H1 (cell line): ENCODE measurements around the gene MACC1. TPM values are rescaled to one million over a fixed set of nuclear protein-coding genes. Genes with fewer than 3 reads are reported as not detected.

Source experiments
- CTCF ChIA-PET: fragments of 300-600 bp; sonication (Branson Sonifier 250); formaldehyde crosslinking; loops from one replicate; lab custom pipeline; 2021; ENCODE audit not compliant: partially characterized antibody; lab: Charles Lee
- POLR2A ChIA-PET: fragments of 300-600 bp; sonication (Branson Sonifier 250); formaldehyde crosslinking; loops from one replicate; lab custom pipeline; 2021; ENCODE audit warnings: inconsistent platforms; ENCODE audit not compliant: partially characterized antibody; lab: Charles Lee
- DNase-seq, 2 experiments: peaks; one replicate each; pipeline versions ENCODE4 v3.0.0 to v3.0.0-alpha.2; 2010 to 2022; ENCODE audit warnings: low spot score in 2 of 2, low read depth in 1 of 2, mixed read lengths in 1 of 2
- FAIRE-seq: peaks from 2 replicates; lab custom pipeline; 2011; peaks lifted over from hg19 to GRCh38; lab: Jason Lieb, UNC
- H2AFZ ChIP-seq: 2 replicates; pipeline ENCODE4 v1.8.1; 2012; ENCODE audit warnings: low read length, inconsistent platforms
- H2AK5ac ChIP-seq: 2 replicates; pipeline ENCODE4 v1.6.1; 2013; ENCODE audit warnings: low read depth, low read length
- H2BK120ac ChIP-seq: replicated peaks from 2 replicates; pipeline ENCODE3; 2013; ENCODE audit warnings: low read depth, low read length, inconsistent platforms
- H2BK12ac ChIP-seq: 2 replicates; pipeline ENCODE4 v1.6.1; 2013; ENCODE audit warnings: low read depth, low read length
- H2BK15ac ChIP-seq: 2 replicates; pipeline ENCODE4 v1.6.1; 2013; ENCODE audit warnings: low read length
- H2BK20ac ChIP-seq: 2 replicates; pipeline ENCODE4 v1.6.1; 2013; ENCODE audit warnings: low read length
- H2BK5ac ChIP-seq: 2 replicates; pipeline ENCODE4 v1.6.1; 2013; ENCODE audit warnings: low read depth, low read length
- H3K14ac ChIP-seq: 2 replicates; pipeline ENCODE4 v1.6.1; 2013; ENCODE audit warnings: inconsistent platforms; ENCODE audit not compliant: insufficient read length
- H3K18ac ChIP-seq: 2 replicates; pipeline ENCODE4 v1.6.1; 2013; ENCODE audit warnings: low read length; ENCODE audit errors: extremely low read depth
- H3K23ac ChIP-seq: 2 replicates; pipeline ENCODE4 v1.6.1; 2013; ENCODE audit warnings: inconsistent platforms; ENCODE audit not compliant: insufficient read length
- H3K23me2 ChIP-seq: 2 replicates; pipeline ENCODE4 v1.6.1; 2013; ENCODE audit warnings: low read depth, low read length
- H3K27ac ChIP-seq: 2 replicates; pipeline ENCODE4 v1.6.1; 2011; ENCODE audit warnings: low read depth, low read length, inconsistent platforms
- H3K27me3 ChIP-seq, 4 experiments: replicated peaks in 1 of 4; 1 replicate in 1 of 4; 2 replicates in 3 of 4; pipeline versions ENCODE4 v1.6.1 to v1.8.1; 2011 to 2013; ENCODE audit warnings: low read length in 3 of 4, mild to moderate bottlenecking in 3 of 4, inconsistent platforms in 2 of 4, mixed read lengths in 2 of 4, moderate library complexity in 1 of 4; ENCODE audit not compliant: control insufficient read depth in 3 of 4, insufficient read depth in 3 of 4; ENCODE audit errors: extremely low read depth in 1 of 4
- H3K36me3 ChIP-seq, 4 experiments: 2 replicates each; pipeline versions ENCODE4 v1.6.1 to v1.8.1; 2011 to 2013; ENCODE audit warnings: mild to moderate bottlenecking in 4 of 4, low read length in 3 of 4, moderate library complexity in 2 of 4, control low read depth in 1 of 4, inconsistent platforms in 1 of 4; ENCODE audit not compliant: insufficient read depth in 4 of 4, control insufficient read depth in 2 of 4
- H3K4ac ChIP-seq: replicated peaks from 2 replicates; pipeline ENCODE3; 2013; ENCODE audit warnings: low read length, low read depth, mixed read lengths, inconsistent platforms; ENCODE audit not compliant: insufficient read length
- H3K4me1 ChIP-seq, 4 experiments: replicated peaks in 1 of 4; 1 replicate in 1 of 4; 2 replicates in 3 of 4; pipeline versions ENCODE4 v1.6.1 to v1.8.1; 2011 to 2013; ENCODE audit warnings: low read length in 3 of 4, inconsistent platforms in 2 of 4, mixed read lengths in 1 of 4; ENCODE audit not compliant: insufficient read depth in 4 of 4, control insufficient read depth in 3 of 4
- H3K4me2 ChIP-seq, 2 experiments: 2 replicates each; pipeline versions ENCODE4 v1.6.1 to v1.8.1; 2011 to 2013; ENCODE audit warnings: low read depth in 2 of 2, low read length in 2 of 2, control low read depth in 1 of 2, inconsistent platforms in 1 of 2, mild to moderate bottlenecking in 1 of 2; ENCODE audit not compliant: insufficient read depth in 1 of 2
- H3K4me3 ChIP-seq, 4 experiments: fragments of 200-600, 300-600 bp in 1 of 4; sonication (generic), shearing (Covaris generic), sonication (Bioruptor Twin) in 1 of 4; 2 replicates each; pipeline versions ENCODE4 v1.5.1 to v1.8.1; 2011 to 2016; ENCODE audit warnings: low read length in 4 of 4, low read depth in 3 of 4, control low read depth in 2 of 4, inconsistent platforms in 2 of 4, mild to moderate bottlenecking in 2 of 4, mixed read lengths in 1 of 4, moderate library complexity in 1 of 4; ENCODE audit not compliant: insufficient read depth in 2 of 4; ENCODE audit errors: extremely low read depth in 1 of 4
- H3K56ac ChIP-seq: replicated peaks from 2 replicates; pipeline ENCODE3; 2013; ENCODE audit warnings: low read depth, mild to moderate bottlenecking, mixed read lengths, low read length, inconsistent platforms; ENCODE audit not compliant: insufficient read length
- H3K79me1 ChIP-seq: 2 replicates; pipeline ENCODE4 v1.6.1; 2013; ENCODE audit warnings: low read depth, low read length, control low read depth
- H3K79me2 ChIP-seq, 2 experiments: 2 replicates each; pipeline versions ENCODE4 v1.6.1 to v1.8.1; 2012 to 2013; ENCODE audit warnings: low read length in 2 of 2, mild to moderate bottlenecking in 2 of 2, inconsistent platforms in 1 of 2; ENCODE audit not compliant: insufficient read depth in 2 of 2, control insufficient read depth in 1 of 2
- H3K9ac ChIP-seq, 4 experiments: replicated peaks in 1 of 4; 1 replicate in 1 of 4; 2 replicates in 3 of 4; pipeline versions ENCODE4 v1.6.1 to v1.8.1; 2011 to 2013; ENCODE audit warnings: low read depth in 3 of 4, low read length in 3 of 4, control low read depth in 2 of 4, mild to moderate bottlenecking in 2 of 4, moderate library complexity in 2 of 4, inconsistent platforms in 1 of 4; ENCODE audit errors: extremely low read depth in 1 of 4
- H3K9me3 ChIP-seq, 2 experiments: 2 replicates each; pipeline versions ENCODE4 v1.6.1 to v1.8.1; 2012 to 2013; ENCODE audit warnings: mild to moderate bottlenecking in 2 of 2, moderate library complexity in 2 of 2, control low read depth in 1 of 2, inconsistent platforms in 1 of 2, low read depth in 1 of 2, low read length in 1 of 2, mixed read lengths in 1 of 2; ENCODE audit not compliant: insufficient read depth in 2 of 2
- H4K20me1 ChIP-seq, 2 experiments: replicated peaks in 1 of 2; 2 replicates each; pipeline versions ENCODE3 to v1.8.1; 2011 to 2013; ENCODE audit warnings: inconsistent platforms in 2 of 2, low read length in 2 of 2, mild to moderate bottlenecking in 1 of 2; ENCODE audit not compliant: insufficient read depth in 2 of 2, control insufficient read depth in 1 of 2
- H4K5ac ChIP-seq: 2 replicates; pipeline ENCODE4 v1.6.1; 2013; ENCODE audit warnings: low read length, low read depth, mixed read lengths, inconsistent platforms; ENCODE audit not compliant: insufficient read length
- H4K8ac ChIP-seq: 2 replicates; pipeline ENCODE4 v1.8.0; 2013; ENCODE audit warnings: mild to moderate bottlenecking, moderate library complexity, low read length, inconsistent platforms; ENCODE audit not compliant: insufficient read depth; ENCODE audit errors: extremely low read depth
- H4K91ac ChIP-seq: replicated peaks from 2 replicates; pipeline ENCODE3; 2013; ENCODE audit warnings: low read length, mixed read lengths, inconsistent platforms; ENCODE audit not compliant: insufficient read length
- CHD2 ChIP-seq: IDR thresholded peaks from 2 replicates; pipeline ENCODE4 v1.6.1; 2012; ENCODE audit warnings: low read length, improper control_type of control experiment
- GTF2F1 ChIP-seq: IDR thresholded peaks from 2 replicates; pipeline ENCODE4 v1.6.1; 2012; ENCODE audit warnings: low read depth, low read length, improper control_type of control experiment, borderline replicate concordance
- WGBS, 2 experiments: shearing (Covaris generic) in 1 of 2; methylation state at CpG; one replicate each; pipeline versions ENCODE4 v1.1.6 to v1.1.7; 2013 to 2015; ENCODE audit warnings: low lambda C conversion rate in 2 of 2, mixed read lengths in 2 of 2, inconsistent platforms in 1 of 2, low coverage in 1 of 2, missing lambda C conversion rate in 1 of 2; ENCODE audit not compliant: insufficient replicate concordance in 2 of 2, insufficient coverage in 1 of 2, insufficient read length in 1 of 2; ENCODE audit errors: extremely low coverage in 1 of 2, missing lambda C conversion rate in 1 of 2; 5-methylcytosine and 5-hydroxymethylcytosine counted together
- polyA plus RNA-seq, 7 experiments: library from polyadenylated mRNA; depleted of rRNA in 3 of 7; stranded (reverse) in 5 of 7; unstranded in 2 of 7; fragments of >200 nt in 5 of 7; fragments of 200-250 nt in 2 of 7; gene quantifications; 1 replicate in 5 of 7; 2 replicates in 1 of 7; 4 replicates in 1 of 7; pipeline versions ENCODE4 v1.2.1 to v1.2.3, GENCODE V29; 2011 to 2013; ENCODE audit warnings: missing spikeins in 2 of 7, mixed read lengths in 2 of 7
- total RNA-seq: library from RNA; stranded (reverse); fragmentation: NEBNext Ultra II Directional; extraction: Animal tissue kit (Norgen Biotek cat#: 25700); gene quantifications from 2 replicates; pipeline ENCODE4 v1.2.1, GENCODE V29; 2021
- TF ChIP-seq, protein P1 (sequence below): IDR thresholded peaks from 2 replicates; pipeline ENCODE4 v1.6.1; 2012; ENCODE audit warnings: low read length, inconsistent platforms
- TF ChIP-seq, protein P2 (sequence below): IDR thresholded peaks from 2 replicates; pipeline ENCODE4 v1.6.1; 2012; ENCODE audit warnings: inconsistent platforms

Gene MACC1
- total and polyA plus RNA-seq, 2 of the 8 experiments (the other 6 are each of a cell fraction or from before 2014, with no cell fraction given) = 2.0 to 17.2 TPM

DNA sequence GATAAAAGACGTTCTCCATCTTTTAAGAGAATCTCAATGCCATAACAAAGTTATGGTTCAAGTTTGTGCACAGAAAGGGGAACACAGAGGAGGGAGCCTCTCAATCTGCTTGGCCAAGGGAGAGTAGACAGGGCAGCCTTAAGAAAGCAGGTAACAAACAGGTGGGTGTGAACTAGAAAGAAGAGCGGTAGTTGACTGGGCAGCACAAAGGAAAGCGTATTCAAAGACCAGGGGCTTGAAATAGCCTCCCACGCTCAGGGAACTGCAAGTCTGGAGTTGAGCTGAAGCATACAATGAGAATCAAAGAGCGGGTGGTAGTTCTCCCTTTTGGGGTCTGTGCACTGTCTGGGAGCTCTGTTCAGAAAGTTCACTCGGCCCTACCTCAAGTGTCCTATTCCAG lies 18.9 kb upstream of the MACC1 start:
- ChIA-PET CTCF (interaction anchor here (0.8 to 2.2 kb wide), 5 partner anchors 9 to 481 kb away, joined by 3 to 9 read pairs (median 4); partner anchors contain the start of gene MACC1), POLR2A (no interaction called here)
- FAIRE-seq = peak; percentile 24
- no peak overlapping the region for H3K18ac ChIP-seq
- H3K9ac ChIP-seq = no peak overlapping the region
- H4K20me1 ChIP-seq = no peaks in the 10 kb centered on the region
- no peak for DNase-seq
- WGBS, 2 experiments = 89% methylated on average over 6 of the region's 6 CpGs; no CpG with 5 or more reads in 1 of the 2 experiments
- H2AK5ac ChIP-seq = no peak overlapping the region
- H2BK5ac ChIP-seq = no peak overlapping the region
- H4K5ac ChIP-seq = no peak overlapping the region
- no peaks in the 10 kb centered on the region; the same call in 1 of the 2 replicates for H3K23me2 ChIP-seq
- no peaks in the 10 kb centered on the region for H3K36me3 ChIP-seq
- TF ChIP-seq, protein P1, sequence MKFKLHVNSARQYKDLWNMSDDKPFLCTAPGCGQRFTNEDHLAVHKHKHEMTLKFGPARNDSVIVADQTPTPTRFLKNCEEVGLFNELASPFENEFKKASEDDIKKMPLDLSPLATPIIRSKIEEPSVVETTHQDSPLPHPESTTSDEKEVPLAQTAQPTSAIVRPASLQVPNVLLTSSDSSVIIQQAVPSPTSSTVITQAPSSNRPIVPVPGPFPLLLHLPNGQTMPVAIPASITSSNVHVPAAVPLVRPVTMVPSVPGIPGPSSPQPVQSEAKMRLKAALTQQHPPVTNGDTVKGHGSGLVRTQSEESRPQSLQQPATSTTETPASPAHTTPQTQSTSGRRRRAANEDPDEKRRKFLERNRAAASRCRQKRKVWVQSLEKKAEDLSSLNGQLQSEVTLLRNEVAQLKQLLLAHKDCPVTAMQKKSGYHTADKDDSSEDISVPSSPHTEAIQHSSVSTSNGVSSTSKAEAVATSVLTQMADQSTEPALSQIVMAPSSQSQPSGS = no peak
- no peak for TF ChIP-seq CHD2
- TF ChIP-seq, protein P2, sequence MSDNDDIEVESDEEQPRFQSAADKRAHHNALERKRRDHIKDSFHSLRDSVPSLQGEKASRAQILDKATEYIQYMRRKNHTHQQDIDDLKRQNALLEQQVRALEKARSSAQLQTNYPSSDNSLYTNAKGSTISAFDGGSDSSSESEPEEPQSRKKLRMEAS = no peak
- no peak for TF ChIP-seq GTF2F1
- H3K79me2 ChIP-seq = no peaks in the 10 kb centered on the region; a peak in 1 of 4 replicates
- H4K91ac ChIP-seq = no peak overlapping the region
- H3K79me1 ChIP-seq = no peaks in the 10 kb centered on the region
- no peak overlapping the region for H3K56ac ChIP-seq
- H3K9me3 ChIP-seq = no peaks in the 10 kb centered on the region
- H3K4me1 ChIP-seq = peaks cover 0 to 2% (median 0%) of the 10 kb centered on the region in 4 experiments; a peak in 1 of 7 replicates
- H3K23ac ChIP-seq = no peak overlapping the region
- H3K27ac ChIP-seq = no peak overlapping the region
- H3K27me3 ChIP-seq = no peaks in the 10 kb centered on the region
- no peak overlapping the region for H2BK20ac ChIP-seq
- H4K8ac ChIP-seq = no peak overlapping the region
- no peak overlapping the region for H2BK12ac ChIP-seq
- no peak overlapping the region for H3K14ac ChIP-seq
- H2BK15ac ChIP-seq = no peak overlapping the region
- H2AFZ ChIP-seq = no peak overlapping the region
- H3K4me3 ChIP-seq = no peak overlapping the region
- no peak overlapping the region for H2BK120ac ChIP-seq
- H3K4ac ChIP-seq = no peak overlapping the region
- no peak overlapping the region for H3K4me2 ChIP-seq
